Measurements from ENCODE around the gene SORCS2.

SORCS2 gene

GRCh38 chr4:7733801-7734650, 541.7 kb downstream of the SORCS2 start:
- no peak for DNase-seq (ENCODE audit: low spot score)

GRCh38 chr4:7734651-7735260, 542.4 kb downstream of the SORCS2 start:
- no peak for DNase-seq (ENCODE audit: low spot score)

GRCh38 chr4:7735395-7735794, 543.1 kb downstream of the SORCS2 start:
- DNase-seq (ENCODE audit: low spot score), result no peak

- no peak for DNase-seq (ENCODE audit: low spot score)
These were observed 543.6 kb downstream of the SORCS2 start for GRCh38 chr4:7735961-7736360.

DNA sequence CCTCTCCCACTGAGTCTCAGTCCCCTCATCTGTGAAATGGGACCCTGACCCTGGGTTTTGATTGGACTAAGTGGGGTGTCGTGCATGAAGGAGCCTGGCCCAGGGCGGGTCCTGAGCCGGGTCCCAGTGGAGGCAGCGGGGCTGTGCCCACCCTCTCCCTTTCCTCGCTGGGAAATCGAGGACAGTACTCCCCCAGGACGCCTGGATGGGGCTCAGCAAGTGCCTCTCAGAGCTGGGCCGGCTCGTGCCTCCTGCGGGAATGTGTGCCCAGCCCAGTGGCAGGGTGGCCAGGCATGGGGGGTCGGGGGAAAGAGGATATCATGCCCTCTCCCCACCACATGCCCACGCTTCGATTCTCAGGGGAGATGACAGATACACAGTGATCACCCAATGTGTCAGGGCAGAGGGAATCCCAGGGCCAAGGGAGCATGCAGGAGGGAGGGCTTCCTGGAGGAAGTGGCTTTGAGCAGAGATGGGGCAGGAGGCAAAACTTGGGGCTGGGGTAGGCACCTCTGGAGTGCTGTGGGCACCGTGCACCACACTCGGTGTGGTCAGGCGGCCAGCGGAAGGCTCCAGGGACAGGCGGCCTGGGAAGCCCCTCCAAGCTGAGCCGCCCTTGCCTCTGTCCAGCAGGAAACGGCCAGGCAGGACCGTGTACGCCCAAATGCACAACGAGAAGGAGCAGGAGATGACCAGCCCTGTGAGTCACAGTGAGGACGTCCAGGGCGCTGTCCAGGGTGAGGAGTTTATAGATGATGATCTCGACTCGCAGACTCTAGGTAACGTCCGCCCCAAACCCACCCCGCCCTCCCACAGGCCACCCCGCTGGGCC, 544.3 kb downstream of the SORCS2 start:
- no peak for DNase-seq (ENCODE audit: low spot score)

- DNase-seq (ENCODE audit: low spot score), result no peak
These were observed 544.9 kb downstream of the SORCS2 start for GRCh38 chr4:7737268-7737645.

GRCh38 chr4:7737752-7738457, 545.6 kb downstream of the SORCS2 start:
- no peak for DNase-seq (ENCODE audit: low spot score)

DNA sequence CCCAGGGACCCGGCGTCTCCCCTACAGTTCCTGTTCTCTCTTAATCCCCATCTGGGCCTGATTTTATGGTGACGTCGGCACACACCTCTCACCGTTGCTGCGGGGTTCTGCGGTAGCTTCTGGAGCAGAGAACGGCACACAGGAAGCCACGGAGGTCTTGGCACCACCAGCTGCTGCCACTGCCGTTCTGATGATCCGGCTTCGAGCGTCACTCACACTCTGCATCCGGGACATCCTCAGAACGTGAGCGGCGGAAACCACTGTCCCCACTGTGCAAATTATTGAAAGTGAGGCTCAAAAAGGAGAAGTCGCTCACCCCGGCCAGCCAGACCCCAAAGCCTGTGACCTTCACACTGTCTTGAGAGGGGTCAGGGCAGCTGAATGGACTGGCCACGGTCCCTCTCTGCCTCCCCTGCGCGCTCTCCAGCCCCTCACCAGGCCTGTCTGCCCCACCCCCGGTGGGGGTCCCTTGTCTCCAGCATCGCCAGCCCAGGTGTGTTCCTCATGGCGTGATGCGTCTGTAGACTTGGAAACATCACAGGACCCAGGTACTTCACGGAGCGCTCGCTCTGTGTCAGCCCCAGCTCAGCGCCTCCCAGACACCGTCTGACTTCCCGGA, 546.2 kb downstream of the SORCS2 start:
- DNase-seq (ENCODE audit: low spot score), result no peak

DNA sequence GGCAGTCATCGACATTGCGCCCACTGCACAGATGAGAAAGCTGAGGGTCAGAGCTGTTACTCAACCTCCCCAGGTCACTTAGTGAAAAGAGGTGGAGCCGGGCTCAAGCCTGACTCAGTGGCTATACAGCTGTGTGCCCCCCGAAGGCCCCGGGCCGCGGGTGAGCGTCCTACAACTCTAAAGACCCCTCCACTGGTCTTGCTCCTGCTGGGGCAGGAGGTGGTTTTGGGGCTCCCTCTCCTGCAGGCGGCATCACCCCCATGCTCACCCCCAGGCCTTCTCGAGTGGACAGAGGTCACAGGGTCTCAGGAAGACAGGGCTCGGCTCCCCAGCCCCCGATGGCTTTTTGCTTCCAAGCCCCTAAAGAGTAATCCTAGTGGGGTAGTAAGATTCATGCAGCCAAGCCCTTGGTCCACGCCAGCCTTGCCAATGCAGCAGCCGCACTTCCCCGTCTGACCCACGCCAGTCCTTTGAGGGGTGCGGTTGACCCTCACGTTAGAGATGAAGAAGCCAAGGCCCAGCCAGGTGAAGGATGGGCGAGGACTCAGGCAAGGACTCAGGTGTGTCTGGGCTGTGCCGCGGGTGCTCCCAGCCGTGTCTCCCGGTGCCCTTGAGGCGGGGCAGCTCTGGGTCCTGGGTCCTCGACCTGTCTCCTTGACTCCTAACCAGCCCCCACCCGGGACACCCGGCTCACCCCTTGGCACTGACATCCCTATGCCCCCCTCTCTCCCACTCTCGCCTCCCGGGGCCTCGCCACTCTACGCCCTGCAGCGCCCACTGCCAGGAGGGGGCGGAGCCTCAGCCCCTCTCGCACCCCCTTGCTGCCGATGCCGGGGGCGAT, 547.0 kb downstream of the SORCS2 start:
- DNase-seq (ENCODE audit: low spot score), result no peak

- DNase-seq (ENCODE audit: low spot score), result no peak
These were observed 547.9 kb downstream of the SORCS2 start for GRCh38 chr4:7739918-7740865.

DNA sequence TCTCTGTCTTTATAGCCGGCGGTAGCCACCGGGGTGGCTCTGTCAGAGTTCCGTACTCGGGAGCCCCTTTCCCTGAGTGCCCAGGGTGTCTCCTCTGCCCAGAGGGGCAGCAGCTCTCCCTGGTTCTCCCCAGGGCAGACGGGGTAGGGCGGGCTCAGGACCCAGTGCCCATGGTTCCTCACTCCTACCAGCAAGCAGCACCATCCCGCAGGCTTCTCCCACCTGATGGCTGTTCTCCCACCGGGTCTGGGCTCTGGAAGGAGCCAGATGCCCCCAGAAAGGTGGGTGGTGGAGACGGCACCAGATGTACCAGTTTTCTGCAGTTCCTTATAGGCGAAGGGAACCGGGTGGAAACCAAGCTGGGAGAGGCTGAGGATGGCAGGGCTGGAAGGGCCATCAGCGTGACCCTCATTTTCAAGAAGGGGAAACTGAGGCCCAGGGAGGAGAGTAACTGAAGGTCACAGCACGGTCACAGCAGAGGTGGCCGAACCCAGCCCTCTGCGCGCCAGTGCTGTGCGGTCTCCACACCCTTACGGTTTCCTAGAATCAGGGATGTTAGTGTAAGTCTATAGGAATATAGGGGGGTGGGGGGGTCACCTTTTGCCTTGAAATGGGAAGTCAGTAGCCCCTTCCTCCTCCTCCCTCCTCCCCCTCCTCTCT, 548.7 kb downstream of the SORCS2 start:
- DNase-seq (ENCODE audit: low spot score), result no peak

DNA sequence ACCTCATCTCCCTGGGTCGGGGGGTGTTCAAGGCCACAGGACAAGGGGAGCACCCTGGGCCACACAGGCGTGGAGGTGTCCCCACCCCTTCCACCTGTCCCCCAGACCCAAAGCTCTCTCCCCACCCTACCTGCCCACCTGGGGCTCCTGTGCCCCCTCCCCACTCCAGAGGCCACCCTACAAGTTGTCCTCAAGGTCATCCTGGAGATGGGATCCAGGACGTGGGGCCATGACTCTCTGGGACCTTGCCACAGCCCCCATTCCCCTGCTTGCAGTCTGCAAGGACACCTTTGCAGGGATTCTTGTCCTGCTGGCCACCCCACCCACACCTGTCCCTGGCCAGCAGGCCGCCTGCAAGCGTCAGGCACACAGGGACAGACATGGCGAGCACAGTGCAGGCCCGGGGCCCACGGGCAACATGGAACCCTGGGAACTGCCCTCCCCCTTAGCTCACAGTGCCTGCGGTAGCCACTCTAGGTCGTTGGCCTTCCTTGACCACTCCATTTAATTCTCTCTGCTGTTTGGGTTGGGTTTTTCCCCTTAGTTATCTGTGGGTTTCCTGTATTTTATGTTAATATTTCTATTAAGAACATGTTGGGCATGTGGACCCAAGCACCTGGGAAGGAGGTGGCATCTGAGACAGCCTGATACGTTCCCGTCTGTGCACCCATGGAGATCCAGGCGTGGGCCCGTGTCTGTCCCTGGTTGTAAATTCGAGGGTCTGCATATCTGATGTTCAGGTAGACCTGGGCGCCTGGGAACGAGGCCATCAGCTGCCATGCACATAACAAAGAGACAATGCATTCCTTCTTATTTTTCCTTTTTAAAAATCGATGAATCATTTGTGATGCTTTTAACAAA, 549.8 kb downstream of the SORCS2 start:
- no peak for DNase-seq (ENCODE audit: low spot score)

DNA sequence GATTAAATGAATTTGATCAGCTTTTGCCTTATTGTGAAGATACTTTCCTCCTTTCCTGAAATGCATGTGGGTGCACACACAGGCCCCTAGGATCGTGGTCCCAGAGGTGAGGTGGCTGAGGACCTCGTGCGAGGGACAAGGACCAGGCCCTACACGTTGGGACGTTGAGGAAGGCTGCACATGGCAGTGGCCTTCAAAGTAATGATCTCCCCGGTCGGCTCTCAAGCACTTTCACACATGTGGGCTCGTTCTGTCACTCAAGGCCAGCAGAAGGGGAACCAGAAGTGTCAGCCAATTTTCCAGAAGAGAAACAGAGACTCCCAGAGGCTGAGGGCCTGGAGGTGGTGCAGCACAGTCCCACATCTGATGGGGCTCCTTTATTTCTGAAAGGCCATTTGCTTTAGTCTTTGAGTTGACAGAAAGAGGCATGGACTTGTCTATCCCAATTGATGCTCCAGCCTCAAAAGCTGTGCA, 550.5 kb downstream of the SORCS2 start:
- no peak for DNase-seq (ENCODE audit: low spot score)

GRCh38 chr4:7744142-7744804, 551.9 kb downstream of the SORCS2 start:
- no peak for DNase-seq (ENCODE audit: low spot score)

DNA sequence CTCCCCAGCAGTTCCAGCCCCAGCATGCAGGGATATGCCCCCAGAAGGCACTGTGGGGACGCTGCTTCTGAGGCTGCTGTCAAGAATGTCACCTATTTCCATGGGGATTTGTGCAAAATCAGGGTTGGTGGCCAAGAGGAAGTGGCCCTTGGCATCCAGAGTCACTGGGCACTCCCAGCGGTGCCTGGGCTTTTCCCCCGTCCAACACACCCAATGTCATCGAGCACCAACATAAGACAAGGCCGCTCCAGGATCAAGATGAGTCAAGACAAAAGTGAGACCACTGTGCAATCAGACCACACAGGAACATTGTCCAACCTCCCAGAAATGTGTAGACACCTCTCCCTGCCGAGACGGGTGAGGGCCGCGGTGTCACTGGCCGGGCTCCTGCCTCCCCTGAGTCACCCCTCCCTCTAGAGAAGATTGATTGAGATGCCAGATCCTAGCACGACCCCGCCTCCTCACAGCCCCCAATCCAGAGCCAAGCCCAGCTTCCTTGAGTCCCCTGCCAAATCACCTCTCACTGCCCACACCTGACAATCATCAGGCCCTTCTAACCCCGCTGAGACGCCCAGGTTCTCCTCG, 553.1 kb downstream of the SORCS2 start:
- no peak for DNase-seq (ENCODE audit: low spot score)

- no peak for DNase-seq (ENCODE audit: low spot score)
These were observed 554.2 kb downstream of the SORCS2 start for GRCh38 chr4:7746351-7747061.

DNA sequence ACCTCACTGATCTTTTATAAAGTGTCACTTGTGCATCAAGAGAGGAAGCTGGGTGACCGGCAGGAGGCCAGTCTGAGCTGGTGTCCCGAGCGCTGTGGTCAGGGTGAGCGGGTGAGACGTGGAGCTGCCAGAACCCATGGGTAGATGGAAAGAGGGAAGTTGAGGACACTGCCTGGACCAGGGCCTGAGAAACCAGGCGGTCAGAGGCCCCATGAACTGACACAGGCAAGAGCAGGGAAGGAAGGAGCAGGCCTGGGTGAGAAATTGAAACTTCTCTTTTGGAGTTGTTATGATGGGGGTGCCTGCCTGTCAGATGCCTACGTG, 554.7 kb downstream of the SORCS2 start:
- no peak for DNase-seq (ENCODE audit: low spot score)

All from COLO829 (cell line).